Activated naive CD8-positive, alpha-beta T cell treated with anti-CD3 and anti-CD28 coated beads, Interleukin-2, amount 50 U/mL, for 16 hours (primary cell): Measurements from ENCODE around the gene C14orf132.

Source experiments
- DNase-seq: peaks from one replicate; pipeline ENCODE4 v3.0.0-alpha.2; 2020; ENCODE audit warnings: low read depth, low spot score

The C14orf132 gene

GRCh38 chr14:96117960-96118359, 78.8 kb downstream of the C14orf132 start:
- no peak for DNase-seq

GRCh38 chr14:96118391-96118790, 79.2 kb downstream of the C14orf132 start:
- no peak for DNase-seq

GRCh38 chr14:96119947-96120346, 80.8 kb downstream of the C14orf132 start:
- DNase-seq: no peak

GRCh38 chr14:96120392-96120791, 81.2 kb downstream of the C14orf132 start:
- DNase-seq: no peak

- no peak for DNase-seq
Observed at GRCh38 chr14:96120941-96121340, 81.8 kb downstream of the C14orf132 start.

- no peak for DNase-seq
Observed at GRCh38 chr14:96121660-96122395, 82.7 kb downstream of the C14orf132 start.

GRCh38 chr14:96122496-96122895, 83.3 kb downstream of the C14orf132 start:
- no peak for DNase-seq

GRCh38 chr14:96125536-96125935, 86.4 kb downstream of the C14orf132 start:
- no peak for DNase-seq

GRCh38 chr14:96126339-96126782, 87.2 kb downstream of the C14orf132 start:
- DNase-seq: no peak

GRCh38 chr14:96126783-96127271, 87.7 kb downstream of the C14orf132 start:
- DNase-seq: no peak

GRCh38 chr14:96129128-96129736, 90.1 kb downstream of the C14orf132 start:
- DNase-seq: no peak

- DNase-seq: no peak
Observed at GRCh38 chr14:96130391-96130790, 91.2 kb downstream of the C14orf132 start.

- no peak for DNase-seq
Observed at GRCh38 chr14:96130854-96131253, 91.7 kb downstream of the C14orf132 start.

GRCh38 chr14:96131836-96132235, 92.7 kb downstream of the C14orf132 start:
- DNase-seq: no peak

- DNase-seq: no peak
Observed at GRCh38 chr14:96134508-96134907, 95.3 kb downstream of the C14orf132 start.

GRCh38 chr14:96135285-96135684, 96.1 kb downstream of the C14orf132 start:
- DNase-seq: no peak

- no peak for DNase-seq
Observed at GRCh38 chr14:96136371-96137005, 97.3 kb downstream of the C14orf132 start.

- DNase-seq: no peak
Observed at GRCh38 chr14:96138241-96138640, 99.1 kb downstream of the C14orf132 start.

- DNase-seq: no peak
Observed at GRCh38 chr14:96139169-96139568, 100.0 kb downstream of the C14orf132 start.

- no peak for DNase-seq
Observed at GRCh38 chr14:96139879-96140278, 100.7 kb downstream of the C14orf132 start.

GRCh38 chr14:96140952-96141351, 101.8 kb downstream of the C14orf132 start:
- DNase-seq: no peak
